ENCODE measurements around the gene GMDS. TPM values are rescaled to one million over a fixed set of nuclear protein-coding genes. Genes with fewer than 3 reads are reported as not detected.
A peak's percentile ranks its signal among the peaks of the same experiment; 100 is the strongest.

The GMDS gene
- total and polyA plus RNA-seq, 2 donors (not counting 3 experiments of a cell fraction or from before 2014, with no cell fraction given) = 9.8 to 23.5 TPM

- no peaks in the 10 kb centered on the region for H3K79me2 ChIP-seq (ENCODE audit: control insufficient read depth, insufficient read depth, low read length)
- no peak overlapping the region for H3K27ac ChIP-seq (ENCODE audit: insufficient read depth, low read depth, low read length)
- no peak overlapping the region for H2AFZ ChIP-seq (ENCODE audit: low read depth, low read length)
- intact Hi-C loops (cut with micrococcal nuclease) (loop anchor here (5.0 kb wide), 1 partner anchor 113 kb away; the partner anchor contains the start of gene GMDS), dilution Hi-C loops (cut with MboI; ENCODE audit: extremely low pct_ligation_motif_present, low sequenced_read_pairs) (no loop called here)
- CTCF ChIA-PET = interaction anchor here (0.7 to 2.2 kb wide), 4 partner anchors 14 to 197 kb away, joined by 3 to 8 read pairs (median 4); no protein-coding TSS in a partner anchor
- no peak for FAIRE-seq
- peak overlapping the region; percentile 63 for H3K4me2 ChIP-seq (ENCODE audit: insufficient read depth, low read length)
- no peaks in the 10 kb centered on the region for H3K9me1 ChIP-seq (replicated peaks; ENCODE audit: control insufficient read depth, extremely low read depth, insufficient read depth, low read length)
- H3K9ac ChIP-seq (replicated peaks; ENCODE audit: extremely low read depth, insufficient read depth, low read length) = no peak overlapping the region
- DNase-seq (ENCODE audit: low read depth, low spot score) = no peak
- no peaks in the 10 kb centered on the region for H3K27me3 ChIP-seq (ENCODE audit: control insufficient read depth in 2 of 2, insufficient read depth in 2 of 2, low read length in 2 of 2)
- H3K4me3 ChIP-seq (replicated peaks in 1 of 3; ENCODE audit: insufficient read depth in 1 of 3, low read depth in 1 of 3, low read length in 3 of 3) = no peak overlapping the region
- no peaks in the 10 kb centered on the region for H4K20me1 ChIP-seq (replicated peaks; ENCODE audit: control insufficient read depth, extremely low read depth, insufficient read depth, low read length)
- H3K4me1 ChIP-seq (ENCODE audit: control insufficient read depth, extremely low read depth, insufficient read depth, low read length) = peaks cover 24% of the 10 kb centered on the region
- H3K36me3 ChIP-seq (ENCODE audit: control insufficient read depth in 2 of 2, extremely low read depth in 1 of 2, insufficient read depth in 2 of 2, low read length in 2 of 2) = no peaks in the 10 kb centered on the region
- BruUV-seq (replicated peaks) = no TSS peak
- POLR2A ChIA-PET = no interaction called here
- no peaks in the 10 kb centered on the region for H3K9me3 ChIP-seq (replicated peaks; ENCODE audit: control insufficient read depth, insufficient read depth, low read length)
- TF ChIP-seq EZH2 (IDR thresholded peaks at IDR 0.05; ENCODE audit: borderline replicate concordance, low read depth, low read length, severe bottlenecking) (no peak), JUN (IDR thresholded peaks at IDR 0.05; ENCODE audit: borderline replicate concordance, insufficient read depth, insufficient read length, low read depth) (no peak), MYC (IDR thresholded peaks at IDR 0.05; ENCODE audit: low read depth, low read length) (no peak), POLR2A (IDR thresholded peaks at IDR 0.05; ENCODE audit: low read depth, low read length) (no peak), POLR2AphosphoS5 (IDR thresholded peaks at IDR 0.05; ENCODE audit: insufficient read depth, low read depth, low read length) (no peak), GATA2 (IDR thresholded peaks at IDR 0.05; ENCODE audit: insufficient read depth, insufficient read length, low read depth, low read length) (no peak), FOS (IDR thresholded peaks at IDR 0.05; ENCODE audit: borderline replicate concordance, insufficient read depth, low read length) (no peak)
- TF ChIP-seq, protein P1, sequence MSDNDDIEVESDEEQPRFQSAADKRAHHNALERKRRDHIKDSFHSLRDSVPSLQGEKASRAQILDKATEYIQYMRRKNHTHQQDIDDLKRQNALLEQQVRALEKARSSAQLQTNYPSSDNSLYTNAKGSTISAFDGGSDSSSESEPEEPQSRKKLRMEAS (IDR thresholded peaks at IDR 0.05; ENCODE audit: insufficient read depth, insufficient read length) = no peak
- TF ChIP-seq, protein P2, sequence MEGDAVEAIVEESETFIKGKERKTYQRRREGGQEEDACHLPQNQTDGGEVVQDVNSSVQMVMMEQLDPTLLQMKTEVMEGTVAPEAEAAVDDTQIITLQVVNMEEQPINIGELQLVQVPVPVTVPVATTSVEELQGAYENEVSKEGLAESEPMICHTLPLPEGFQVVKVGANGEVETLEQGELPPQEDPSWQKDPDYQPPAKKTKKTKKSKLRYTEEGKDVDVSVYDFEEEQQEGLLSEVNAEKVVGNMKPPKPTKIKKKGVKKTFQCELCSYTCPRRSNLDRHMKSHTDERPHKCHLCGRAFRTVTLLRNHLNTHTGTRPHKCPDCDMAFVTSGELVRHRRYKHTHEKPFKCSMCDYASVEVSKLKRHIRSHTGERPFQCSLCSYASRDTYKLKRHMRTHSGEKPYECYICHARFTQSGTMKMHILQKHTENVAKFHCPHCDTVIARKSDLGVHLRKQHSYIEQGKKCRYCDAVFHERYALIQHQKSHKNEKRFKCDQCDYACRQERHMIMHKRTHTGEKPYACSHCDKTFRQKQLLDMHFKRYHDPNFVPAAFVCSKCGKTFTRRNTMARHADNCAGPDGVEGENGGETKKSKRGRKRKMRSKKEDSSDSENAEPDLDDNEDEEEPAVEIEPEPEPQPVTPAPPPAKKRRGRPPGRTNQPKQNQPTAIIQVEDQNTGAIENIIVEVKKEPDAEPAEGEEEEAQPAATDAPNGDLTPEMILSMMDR (IDR thresholded peaks at IDR 0.05; ENCODE audit: extremely low read depth in 1 of 2, insufficient read depth in 1 of 2, low read depth in 1 of 2, low read length in 2 of 2) = no peak
Observed at GRCh38 chr6:2133716-2134310, 111.6 kb downstream of the GMDS start.

All from endothelial cell of umbilical vein (primary cell).